T47D (cell line): ENCODE results near the gene GPR82.
"Not testable (repeated sequence)": the region's sequence is repeated elsewhere in the genome, so short reads cannot be mapped to it uniquely, and the experiment has no call there.

Source experiments
- DNase-seq, 2 experiments: peaks; one replicate each; pipeline versions ENCODE4 v3.0.0 to v3.0.0-alpha.2; 2011 to 2012; ENCODE audit warnings: low read depth in 1 of 2, low spot score in 1 of 2
- JUND ChIP-seq: IDR thresholded peaks from 2 replicates; pipeline ENCODE4 v1.6.1; 2012; ENCODE audit warnings: low read depth
- in situ Hi-C: cut with HindIII; loops from 2 replicates; pipeline ENCODE4 v1.10.0; 2016; ENCODE audit warnings: low sequenced_read_pairs, low pct_unique_long_range_greater_than_20kb

Gene GPR82

GRCh38 chrX:41723826-41724225 lies at the start of gene GPR82:
Gene GPR82 (plus strand): TSS chrX:41724181. CDS start chrX:41727027, 2,846 bp downstream.
- no peak for TF ChIP-seq JUND
- DNase-seq = no peak
- in situ Hi-C loops = no loop called here

GRCh38 chrX:41676361-41676760 lies 47.6 kb upstream of the GPR82 start:
- in situ Hi-C loops = not testable (repeated sequence)

GRCh38 chrX:41677183-41678060 lies 46.6 kb upstream of the GPR82 start:
- in situ Hi-C loops = no loop called here
- DNase-seq = no peak
- no peak for TF ChIP-seq JUND

More at GRCh38 chrX:41676361-41676760, 47.6 kb upstream of the GPR82 start:
- not testable (repeated sequence) for DNase-seq

- no peak for DNase-seq
- in situ Hi-C loops = no loop called here
- no peak for TF ChIP-seq JUND
Measured at GRCh38 chrX:41684138-41684537, 39.8 kb upstream of the GPR82 start.

GRCh38 chrX:41684940-41685339 lies 39.0 kb upstream of the GPR82 start:
- no peak for DNase-seq
- in situ Hi-C loops = no loop called here
- no peak for TF ChIP-seq JUND

- TF ChIP-seq JUND = no peak
- DNase-seq = no peak
- in situ Hi-C loops = no loop called here
Measured at GRCh38 chrX:41686788-41687187, 37.2 kb upstream of the GPR82 start.

GRCh38 chrX:41688156-41688555 lies 35.8 kb upstream of the GPR82 start:
- in situ Hi-C loops = no loop called here
- DNase-seq = no peak
- no peak for TF ChIP-seq JUND

GRCh38 chrX:41688835-41689234 lies 35.1 kb upstream of the GPR82 start, which contains the start of gene GPR34:
Gene GPR34 (plus strand): TSS chrX:41688973. CDS start chrX:41695634, 6,661 bp downstream.
- no peak for DNase-seq
- TF ChIP-seq JUND = no peak
- in situ Hi-C loops = no loop called here

GRCh38 chrX:41689711-41690110 lies 34.3 kb upstream of the GPR82 start:
- no peak for TF ChIP-seq JUND
- in situ Hi-C loops = no loop called here

GRCh38 chrX:41692162-41692749 lies 31.7 kb upstream of the GPR82 start:
- DNase-seq = no peak
- in situ Hi-C loops = no loop called here
- no peak for TF ChIP-seq JUND

More at GRCh38 chrX:41689711-41690110, 34.3 kb upstream of the GPR82 start:
- DNase-seq = no peak

- no peak for TF ChIP-seq JUND
- in situ Hi-C loops = no loop called here
- DNase-seq = no peak
Measured at GRCh38 chrX:41693024-41693423, 31.0 kb upstream of the GPR82 start.

- no peak for TF ChIP-seq JUND
- DNase-seq = no peak
- in situ Hi-C loops = no loop called here
Measured at GRCh38 chrX:41695426-41695825, 28.6 kb upstream of the GPR82 start.

- no peak for DNase-seq
- no peak for TF ChIP-seq JUND
- in situ Hi-C loops = no loop called here
Measured at GRCh38 chrX:41703574-41704029, 20.4 kb upstream of the GPR82 start.
